SHP77 treated with DMSO at 0.1 percent for 48 hours (cell line): ENCODE measurements around the gene ST6GALNAC3.
"Not testable (repeated sequence)": the region's sequence is repeated elsewhere in the genome, so short reads cannot be mapped to it uniquely, and the experiment has no call there.

Source experiments
- DNase-seq: peaks from one replicate; lab custom pipeline; 2025; lab: John Stamatoyannopoulos, UW

ST6GALNAC3 gene

DNA sequence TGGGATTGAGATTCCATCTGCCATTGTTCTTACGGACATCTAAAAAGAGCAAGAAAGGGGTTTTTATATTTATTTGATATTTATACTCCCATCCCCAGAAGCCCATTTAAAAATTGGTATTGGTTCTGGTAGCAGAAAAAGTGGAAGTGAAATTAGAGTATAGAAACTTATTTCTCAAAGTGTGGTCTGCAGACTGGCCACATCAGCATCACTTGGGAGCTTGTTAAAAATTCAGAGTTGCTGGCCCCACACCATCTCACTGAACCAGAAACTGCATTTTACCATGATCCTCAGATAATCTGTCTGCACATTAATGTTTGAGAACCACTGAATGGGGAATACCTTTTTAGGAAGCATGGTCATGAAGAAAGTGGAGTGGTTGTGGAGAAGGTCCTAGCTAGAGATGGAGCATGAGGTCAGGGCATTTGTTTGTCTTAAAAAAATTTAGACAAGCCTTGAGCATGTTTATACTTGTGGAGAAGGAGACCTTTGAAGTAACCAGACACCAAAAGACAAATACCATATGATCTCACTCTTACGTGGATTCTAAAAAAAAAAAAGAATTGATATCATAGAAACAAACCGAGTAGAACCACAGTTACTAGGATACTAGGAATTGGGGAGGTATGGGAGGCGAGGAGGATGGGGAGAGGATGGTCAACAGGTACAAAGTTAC lies 116.3 kb downstream of the ST6GALNAC3 start:
- DNase-seq: no peak

DNA sequence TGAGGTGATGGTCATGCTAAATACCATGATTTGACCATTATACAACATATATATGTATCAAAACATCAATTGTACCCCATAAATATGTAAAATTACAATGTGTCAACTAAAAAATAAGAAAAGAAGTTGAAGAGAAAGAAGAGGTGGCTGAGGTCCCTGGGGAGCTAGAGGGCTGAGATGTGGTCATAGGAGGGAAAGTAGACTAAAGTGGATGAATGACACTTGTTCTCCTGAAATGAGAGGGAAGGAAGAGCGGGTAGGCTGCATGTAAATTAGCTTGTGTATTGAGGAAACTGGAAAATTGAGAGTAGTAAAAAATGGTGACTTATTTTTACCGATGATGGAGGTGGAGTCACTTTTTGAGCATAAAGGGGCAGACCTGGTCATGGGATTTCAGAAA lies 117.0 kb downstream of the ST6GALNAC3 start:
- DNase-seq: no peak

DNA sequence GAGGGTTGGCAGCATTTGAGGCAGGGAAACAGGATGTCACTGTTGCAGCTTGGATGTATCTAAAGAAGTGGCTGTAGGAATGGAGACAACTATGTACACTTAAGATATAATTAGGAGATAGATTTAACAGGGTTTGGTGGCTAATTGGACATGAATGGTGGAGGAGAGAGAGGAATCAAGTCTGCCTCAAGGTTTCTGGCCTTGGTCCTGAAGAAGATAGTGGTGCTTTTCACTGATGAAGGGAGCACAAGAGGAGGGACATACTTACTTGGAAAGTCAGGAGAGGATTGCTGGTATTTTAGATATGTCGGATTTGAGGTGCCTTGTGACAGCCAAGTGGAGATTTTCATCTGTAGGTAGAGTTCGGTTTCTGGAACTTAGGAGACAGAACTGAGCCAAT lies 123.9 kb downstream of the ST6GALNAC3 start:
- no peak for DNase-seq

DNA sequence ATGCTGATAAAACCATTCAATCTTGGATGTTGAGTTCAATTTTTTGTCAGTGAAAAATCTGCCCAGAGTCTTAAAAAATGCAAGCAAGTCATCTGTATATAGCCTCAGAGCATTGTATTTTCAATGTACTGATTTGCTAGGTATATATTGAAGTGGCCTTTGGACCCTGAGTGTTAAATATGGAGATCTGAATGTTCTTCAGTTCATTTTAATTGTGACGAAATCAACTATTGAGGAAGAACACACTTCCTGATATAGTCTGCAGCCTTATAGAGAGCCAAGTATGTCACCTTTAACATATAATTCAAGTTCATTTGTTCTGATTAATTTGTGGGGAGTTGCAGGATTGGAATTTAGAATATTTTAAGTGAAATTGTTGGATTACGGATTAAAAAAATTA lies 128.1 kb downstream of the ST6GALNAC3 start:
- no peak for DNase-seq

DNA sequence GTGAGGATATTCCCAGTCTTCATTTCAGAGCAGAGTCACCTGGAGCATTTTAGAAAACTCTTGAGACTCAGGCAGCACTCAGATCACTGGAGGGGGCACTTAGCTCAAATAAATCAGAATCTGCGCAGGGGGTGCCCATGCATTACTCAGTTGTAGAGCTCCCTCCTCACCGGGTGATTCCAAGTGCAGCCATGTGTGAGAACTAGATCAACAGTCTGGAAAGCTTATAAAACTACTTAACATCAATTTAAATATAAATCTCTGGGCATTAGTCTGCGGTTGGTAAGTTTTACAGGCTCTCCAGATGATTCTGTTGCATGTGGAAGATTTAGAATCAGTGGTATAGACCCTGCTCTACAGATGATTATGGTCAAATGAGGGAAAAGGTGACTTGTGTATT lies 128.6 kb downstream of the ST6GALNAC3 start:
- DNase-seq: no peak

DNA sequence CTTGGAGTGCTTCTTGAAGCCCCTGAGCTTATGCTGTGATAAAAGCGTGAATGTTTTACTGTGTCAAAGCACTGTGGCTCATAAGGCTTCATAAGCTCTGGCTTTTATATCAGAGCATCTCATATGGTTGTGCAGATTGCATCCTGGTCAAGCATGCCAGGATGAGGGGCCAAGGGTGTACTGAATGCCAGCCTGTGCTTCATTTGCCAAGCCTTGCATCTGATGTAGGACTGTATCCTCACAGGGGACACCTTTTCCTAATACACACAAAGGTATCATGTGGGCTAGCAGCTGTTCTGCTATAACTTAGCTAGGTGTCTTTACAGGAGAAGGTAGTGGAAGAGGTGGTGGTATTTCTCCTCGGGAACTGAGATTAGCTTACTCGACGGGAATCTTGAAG lies 134.7 kb downstream of the ST6GALNAC3 start:
- DNase-seq: no peak

DNA sequence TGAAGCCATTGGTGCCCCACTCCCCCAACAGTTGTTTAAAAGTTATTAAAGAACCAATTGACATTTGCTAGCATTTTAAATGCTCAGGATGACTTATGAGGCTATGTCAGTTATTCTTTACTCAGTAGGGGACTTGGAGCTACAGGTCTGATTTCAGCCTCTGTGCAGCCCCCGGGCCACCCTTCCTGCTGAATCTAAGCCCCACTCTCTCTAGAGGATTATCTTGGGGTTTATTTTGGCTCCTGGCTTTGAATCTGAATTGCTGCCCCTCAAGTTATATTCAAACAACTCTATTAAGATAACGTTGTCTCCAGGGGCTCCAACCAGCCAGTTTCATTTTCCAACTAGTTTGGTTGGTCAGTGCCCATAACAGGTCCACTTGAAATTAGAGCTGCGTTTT lies 135.1 kb downstream of the ST6GALNAC3 start:
- DNase-seq: no peak

DNA sequence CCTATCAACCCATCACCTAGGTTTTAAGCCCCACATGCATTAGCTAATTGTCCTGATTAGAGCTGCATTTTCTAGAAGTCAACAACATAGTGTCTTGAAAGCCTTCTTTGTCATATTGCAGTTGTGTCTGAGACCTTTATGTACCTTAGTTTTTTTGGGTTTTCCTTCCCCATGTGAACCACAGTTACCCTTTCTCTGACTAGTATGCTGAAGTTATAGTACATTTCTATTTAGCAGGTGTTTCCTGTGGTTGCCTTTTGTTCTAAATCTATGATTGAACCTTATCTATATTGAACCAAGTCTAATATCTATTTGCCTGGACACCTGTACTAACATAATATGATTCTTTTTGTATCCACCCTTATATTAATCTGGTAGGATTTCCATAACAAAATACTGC lies 135.6 kb downstream of the ST6GALNAC3 start:
- DNase-seq: no peak

DNA sequence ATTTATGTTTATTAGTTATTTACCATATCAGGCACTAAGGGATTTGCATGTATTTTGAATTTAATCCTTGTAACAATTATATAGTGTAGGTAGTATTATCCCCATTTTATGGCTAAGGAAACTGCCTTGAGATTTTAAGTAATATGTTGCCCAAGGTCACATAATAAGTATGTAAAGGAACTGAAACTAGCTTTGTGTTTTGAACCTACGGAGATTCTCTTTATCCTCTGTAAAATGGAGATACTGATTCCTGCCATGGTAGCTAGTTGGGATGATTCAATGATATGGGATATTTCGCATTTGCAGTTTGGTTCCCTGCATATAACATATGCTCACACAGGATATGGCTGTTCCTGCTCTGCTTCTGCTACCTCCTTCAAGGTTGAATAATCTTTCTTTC lies 144.3 kb downstream of the ST6GALNAC3 start:
- no peak for DNase-seq

DNA sequence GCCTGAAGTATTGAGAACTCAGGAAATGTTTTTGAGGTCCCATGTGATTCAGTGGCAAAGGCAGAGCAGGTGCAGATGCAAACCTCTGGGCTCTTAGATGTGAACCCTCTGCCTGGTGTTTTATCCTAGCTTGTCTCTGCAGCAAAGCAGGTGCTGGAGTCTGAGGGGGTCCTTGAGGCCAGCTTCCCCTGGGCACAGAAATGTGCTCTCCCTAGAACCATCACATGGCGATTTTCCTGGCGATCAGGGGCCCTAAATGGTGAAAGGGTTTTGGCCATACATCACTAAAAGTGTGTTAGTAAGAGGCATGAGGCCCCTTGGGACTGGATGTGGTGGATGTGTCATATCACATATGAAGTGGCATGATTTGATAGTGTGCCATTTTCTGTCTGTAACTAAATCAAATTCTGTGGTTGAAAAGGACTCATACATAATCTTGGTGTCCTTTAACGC lies 144.8 kb downstream of the ST6GALNAC3 start:
- no peak for DNase-seq

DNA sequence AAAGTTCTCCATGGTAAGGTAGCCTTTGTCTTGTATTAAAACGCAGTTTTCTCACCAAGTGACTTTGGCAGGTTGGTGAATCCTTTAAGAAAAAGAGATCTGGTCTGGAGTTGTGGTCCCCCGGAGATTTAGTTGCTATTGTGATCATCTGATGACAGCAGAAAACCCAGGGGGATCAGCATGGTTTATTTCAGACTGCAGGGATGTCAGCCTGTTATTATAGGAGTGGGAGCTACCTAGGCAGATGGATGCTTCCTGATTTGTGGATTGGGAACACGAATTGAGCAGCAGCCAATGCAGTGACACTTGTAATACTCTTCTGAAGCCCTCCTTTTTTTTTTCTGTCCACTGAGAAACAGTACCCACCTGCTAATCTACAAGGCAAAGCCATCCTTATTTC lies 150.2 kb downstream of the ST6GALNAC3 start:
- no peak for DNase-seq

DNA sequence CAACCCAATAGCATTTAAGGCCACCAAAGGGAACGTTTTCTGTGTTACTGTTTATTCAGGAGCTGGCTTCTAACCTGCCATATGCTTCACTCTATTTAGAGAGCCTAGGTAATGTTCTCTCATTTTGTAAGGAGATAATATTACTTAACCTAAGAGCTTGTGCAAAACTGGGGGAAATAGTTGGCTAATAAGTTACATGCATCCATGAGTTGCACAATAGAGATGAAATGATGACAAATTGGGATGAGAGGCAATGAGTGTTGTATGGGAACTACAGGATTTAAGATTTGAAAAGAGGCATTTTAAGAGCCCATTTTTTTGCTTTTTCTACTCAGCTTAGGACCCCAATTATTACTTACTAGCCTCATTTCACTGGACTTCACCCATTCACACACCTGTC lies 151.0 kb downstream of the ST6GALNAC3 start:
- no peak for DNase-seq

DNA sequence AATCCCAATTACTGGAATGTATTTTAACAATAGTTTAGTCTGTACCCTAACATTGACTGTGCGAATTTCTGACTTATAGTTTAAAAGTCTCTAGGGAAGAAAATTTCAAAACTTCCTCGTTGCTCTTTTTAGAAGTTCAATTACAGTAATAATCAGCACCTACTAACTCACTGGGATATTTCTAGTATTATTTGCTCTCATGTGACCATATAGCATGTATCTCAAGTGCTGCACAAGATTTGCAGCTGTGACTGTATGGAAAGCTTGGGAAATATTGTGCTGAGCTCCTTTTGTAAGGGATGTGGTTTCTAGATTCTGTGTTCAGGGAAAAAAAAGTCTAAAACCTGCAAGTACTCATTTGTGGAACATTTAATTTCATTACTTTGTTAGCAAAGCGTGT lies 153.1 kb downstream of the ST6GALNAC3 start:
- no peak for DNase-seq

DNA sequence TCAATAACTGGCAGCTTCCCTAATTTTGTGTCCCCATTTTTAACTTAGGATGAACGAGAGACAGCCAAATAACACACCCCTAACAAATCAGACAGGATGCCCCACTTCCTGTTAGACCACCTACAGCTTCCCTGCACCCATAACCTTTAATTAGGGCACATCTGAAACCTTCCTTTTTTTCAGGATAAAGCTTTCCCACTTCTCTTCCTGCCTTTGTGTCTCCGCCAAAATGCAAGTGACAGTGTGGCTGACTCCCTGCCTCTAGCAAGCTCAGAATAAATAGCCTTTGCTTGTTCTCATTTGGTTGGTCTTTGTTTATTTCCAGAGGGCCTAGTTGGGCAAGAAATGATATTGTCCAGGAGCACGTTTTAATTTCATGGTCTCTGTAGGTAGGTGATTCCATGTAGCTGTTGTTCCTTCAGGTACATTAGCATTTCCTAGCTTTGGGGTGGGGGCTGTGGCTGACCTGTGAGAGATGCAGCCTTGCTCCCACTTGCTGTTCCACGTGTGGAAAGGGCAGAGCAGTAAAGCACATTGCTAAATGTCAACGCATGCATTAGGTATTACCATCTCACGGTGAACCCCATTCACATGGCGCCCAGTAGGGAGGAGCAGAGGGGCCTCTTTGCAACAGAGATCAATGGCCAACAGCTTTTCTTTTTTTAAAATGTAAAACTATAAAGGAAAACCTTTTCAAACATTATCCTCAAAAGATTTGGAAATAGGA lies 154.9 kb downstream of the ST6GALNAC3 start:
- no peak for DNase-seq

DNA sequence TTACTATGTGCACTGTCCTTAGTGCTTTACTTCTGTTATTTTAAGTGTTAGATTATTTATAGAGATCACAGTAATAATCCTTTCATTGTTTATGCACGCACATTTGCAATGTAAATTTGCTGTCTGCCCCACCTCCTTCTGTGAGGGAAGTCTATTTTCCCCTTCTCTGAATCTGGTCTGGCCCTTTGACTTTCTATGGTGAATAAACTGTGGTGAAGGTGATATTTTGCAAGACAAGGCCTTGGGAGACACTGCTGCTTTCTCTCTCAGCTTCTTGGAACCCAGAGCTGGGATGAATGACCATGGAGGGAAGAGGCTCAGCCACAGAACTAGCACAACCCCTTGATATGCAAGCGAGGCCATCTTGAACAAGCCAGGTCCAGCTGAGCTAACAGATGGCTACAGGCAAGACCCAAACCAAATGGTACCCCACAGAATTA lies 156.3 kb downstream of the ST6GALNAC3 start:
- DNase-seq: no peak

DNA sequence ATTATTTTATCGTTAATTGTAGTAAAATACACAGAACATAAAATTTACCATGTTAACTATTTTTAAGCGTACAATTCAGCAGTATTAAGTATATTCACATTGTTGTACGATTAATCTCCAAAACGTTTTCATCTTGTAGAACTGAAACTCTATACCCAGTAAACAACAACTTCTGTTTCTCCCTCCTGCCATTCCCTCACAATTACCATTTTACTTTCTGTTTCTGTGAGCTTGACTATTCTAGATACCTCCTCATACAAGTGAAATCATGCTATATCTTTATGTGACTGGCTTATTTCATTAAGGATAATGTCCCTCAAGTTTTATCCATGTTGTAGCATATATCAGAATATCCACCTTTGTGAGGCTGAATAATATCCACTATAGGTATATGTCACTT lies 156.8 kb downstream of the ST6GALNAC3 start:
- no peak for DNase-seq

DNA sequence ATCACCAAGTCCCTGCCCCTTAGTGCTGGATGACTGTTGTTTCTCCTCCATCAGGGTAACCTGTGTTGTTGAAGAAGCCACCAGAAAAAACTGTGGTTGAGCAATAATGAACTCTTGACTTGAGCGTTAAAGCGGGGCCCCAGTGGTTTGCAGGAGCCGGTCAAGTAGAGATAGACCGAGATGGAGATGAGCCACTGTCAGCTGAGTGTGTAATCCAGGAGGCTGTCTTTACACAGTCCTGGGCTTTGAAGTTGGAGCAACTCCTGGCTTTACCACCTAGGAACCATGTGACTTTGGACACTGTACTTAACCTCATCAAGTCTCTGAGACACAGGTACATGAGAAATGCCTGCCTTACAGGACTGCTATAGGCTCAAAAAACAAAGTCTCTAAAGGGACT lies 158.1 kb downstream of the ST6GALNAC3 start:
- no peak for DNase-seq

DNA sequence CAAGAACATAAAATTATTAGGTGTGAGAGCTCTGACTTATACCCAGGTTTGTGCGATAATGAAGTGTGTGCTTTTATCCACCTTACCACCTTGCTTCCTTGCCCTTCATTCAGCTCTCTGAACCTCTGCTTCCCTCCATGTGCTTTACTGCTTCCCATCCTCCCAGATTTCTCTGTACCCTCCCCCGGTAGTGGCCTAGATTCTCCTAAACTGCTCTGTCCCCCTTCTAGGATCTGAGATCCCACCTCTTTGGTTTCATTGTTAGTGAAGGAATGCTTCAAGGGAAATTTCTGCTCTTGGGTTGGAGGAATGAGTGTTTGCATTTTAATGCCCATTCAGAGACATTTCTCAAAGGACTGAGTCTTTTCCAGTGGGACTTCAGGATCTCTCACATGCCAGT lies 159.5 kb downstream of the ST6GALNAC3 start:
- no peak for DNase-seq

DNA sequence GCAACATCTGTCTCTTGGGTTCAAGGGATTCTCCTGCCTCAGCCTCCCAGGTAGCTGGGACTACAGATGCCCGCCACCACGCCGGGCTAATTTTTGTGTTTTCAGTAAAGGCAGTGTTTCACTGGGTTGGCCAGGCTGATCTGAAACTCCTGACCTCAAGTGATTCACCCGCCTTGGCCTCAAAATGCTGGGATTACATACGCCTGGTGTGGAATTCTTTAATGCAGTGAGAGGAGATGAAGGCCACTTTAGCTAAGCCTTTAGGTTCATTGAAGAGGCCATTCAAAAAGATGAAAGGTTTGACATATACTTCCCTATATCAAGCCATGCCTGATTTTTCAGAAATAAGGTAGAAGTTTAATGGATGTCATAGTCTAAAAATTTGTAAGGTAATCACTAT lies 162.7 kb downstream of the ST6GALNAC3 start:
- DNase-seq: no peak

DNA sequence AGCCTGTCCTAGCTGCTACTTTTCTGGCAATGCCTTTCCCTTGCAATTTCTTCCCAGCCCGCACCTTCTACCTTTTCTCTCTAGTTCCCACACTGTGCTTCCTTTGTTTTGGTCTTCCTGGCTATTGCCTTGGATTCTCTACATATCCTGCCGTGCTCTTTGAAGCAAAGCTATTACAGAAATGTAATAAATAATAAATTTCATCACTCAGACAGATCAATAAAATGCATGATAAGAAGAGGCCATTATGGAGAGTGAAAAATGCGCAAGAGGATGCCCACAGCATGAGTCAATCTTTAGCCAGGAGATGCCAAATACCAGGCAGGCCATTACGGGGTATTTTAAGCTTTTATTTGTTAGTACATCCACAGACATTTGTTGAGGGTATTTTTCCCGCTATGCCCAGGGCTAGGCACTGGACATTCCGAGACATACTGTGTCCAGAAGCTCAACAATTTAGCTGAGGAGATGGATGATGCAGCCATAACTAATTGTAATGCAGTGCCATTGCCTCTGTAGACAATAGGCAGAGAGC lies 163.6 kb downstream of the ST6GALNAC3 start:
- no peak for DNase-seq

DNA sequence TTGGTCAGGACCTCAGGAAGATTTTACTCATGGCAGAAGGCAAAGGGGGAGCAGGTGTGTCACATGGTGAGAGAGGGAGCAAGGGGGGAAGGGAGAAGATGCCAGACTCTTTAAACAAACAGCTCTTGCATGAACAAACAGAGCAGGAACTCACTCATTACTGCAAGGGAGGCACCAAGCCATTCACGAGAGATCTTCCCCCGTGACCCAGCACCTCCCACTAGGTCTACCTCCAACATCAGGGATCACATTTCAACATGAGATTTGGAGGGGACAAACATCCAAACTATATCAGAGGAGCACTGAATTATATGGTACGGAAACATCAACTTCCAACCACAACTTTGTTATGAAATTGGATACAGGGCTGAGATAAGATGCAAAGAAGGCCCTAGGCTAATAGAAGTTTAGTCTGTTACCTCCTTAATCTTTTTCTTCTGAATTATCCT lies 164.9 kb downstream of the ST6GALNAC3 start:
- DNase-seq: no peak

DNA sequence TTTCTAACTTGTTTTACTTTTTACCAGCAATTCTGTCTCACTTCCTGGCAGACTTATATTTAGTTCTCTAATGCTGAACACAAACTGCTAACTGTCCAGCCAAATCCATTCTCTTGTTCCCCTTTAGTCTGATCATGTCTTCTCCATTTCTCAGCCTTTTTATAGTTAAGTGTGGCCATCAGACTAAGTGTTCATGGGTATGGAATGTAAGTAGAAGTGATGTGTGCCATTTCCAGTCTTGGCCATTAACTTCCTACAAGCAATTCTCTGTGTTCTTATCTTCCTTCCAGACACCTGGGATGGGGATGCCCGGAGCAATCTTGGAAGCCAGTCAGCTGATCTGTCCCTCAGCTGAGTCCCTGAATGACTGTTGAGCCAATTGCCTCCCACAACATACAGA lies 165.8 kb downstream of the ST6GALNAC3 start:
- DNase-seq: no peak

DNA sequence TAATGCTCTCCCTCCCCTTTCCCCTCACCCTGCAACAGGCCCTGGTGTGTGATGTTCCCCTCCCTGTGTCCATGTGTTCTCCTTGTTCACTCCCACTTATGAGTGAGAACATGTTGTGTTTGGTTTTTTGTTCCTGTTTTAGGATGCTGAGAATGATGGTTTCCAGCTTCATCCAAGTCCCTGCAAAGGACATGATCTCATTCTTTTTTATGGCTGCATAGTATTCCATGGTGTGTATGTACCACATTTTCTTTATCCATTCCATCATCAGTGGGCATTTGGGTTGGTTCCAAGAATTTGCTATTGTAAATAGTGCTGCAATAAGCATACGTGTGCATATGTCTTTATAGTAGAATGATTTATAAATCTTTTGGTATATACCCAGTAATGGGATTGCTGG lies 168.0 kb downstream of the ST6GALNAC3 start:
- DNase-seq: not testable (repeated sequence)
